Measurements from ENCODE around the gene FAM237B. TPM values are rescaled to one million over a fixed set of nuclear protein-coding genes. Genes with fewer than 3 reads are reported as not detected.
"Not testable (repeated sequence)": the region's sequence is repeated elsewhere in the genome, so short reads cannot be mapped to it uniquely, and the experiment has no call there.

Gene FAM237B
- total RNA-seq: not detected in 2 replicates

- peak; percentile 19 to 20 for DNase-seq (ENCODE audit: low read depth in 2 of 2)
These were observed at the start of gene FAM237B for GRCh38 chr7:90320801-90321494. Gene FAM237B (minus strand): TSS chr7:90321304. CDS start chr7:90319748, 1,556 bp downstream.

GRCh38 chr7:90351987-90352386 lies 30.9 kb upstream of the FAM237B start:
- DNase-seq (ENCODE audit: low read depth in 2 of 2): no peak

DNA sequence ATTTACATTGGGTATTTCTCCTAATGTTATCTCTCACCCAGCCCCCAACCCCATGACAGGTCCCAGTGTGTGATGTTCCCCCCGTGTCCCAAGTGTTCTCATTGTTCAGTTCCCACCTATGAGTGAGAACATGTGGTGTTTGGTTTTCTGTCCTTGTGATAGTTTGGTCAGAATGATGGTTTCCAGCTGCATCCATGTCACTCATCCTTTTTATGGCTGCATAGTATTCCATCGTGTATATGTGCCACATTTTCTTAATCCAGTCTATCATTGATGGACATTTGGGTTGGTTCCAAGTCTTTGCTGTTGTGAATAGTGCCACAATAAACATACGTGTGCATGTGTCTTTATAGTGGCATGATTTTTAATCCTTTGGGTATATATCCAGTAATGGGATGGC lies 28.9 kb upstream of the FAM237B start:
- DNase-seq (ENCODE audit: low read depth in 2 of 2): not testable (repeated sequence)

DNA sequence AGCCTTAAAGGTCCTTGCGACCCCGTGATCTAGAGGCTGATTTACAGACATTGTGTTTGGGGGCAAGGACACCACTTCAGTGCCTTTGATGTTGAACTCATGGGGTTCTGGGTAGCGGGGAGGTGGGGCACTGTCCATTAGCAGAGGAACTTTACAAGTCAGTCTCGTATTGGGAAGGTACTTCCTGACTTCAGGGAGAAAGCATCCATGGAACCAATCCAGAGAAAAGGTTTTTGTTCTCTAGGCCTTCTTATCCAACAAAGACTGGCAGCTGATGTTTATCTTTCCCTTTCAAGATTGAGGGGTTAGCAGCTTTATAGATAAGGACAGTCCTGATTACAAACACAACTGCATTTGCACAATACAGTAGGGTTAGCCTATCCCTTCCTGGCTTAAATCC lies 28.2 kb upstream of the FAM237B start:
- no peak for DNase-seq (ENCODE audit: low read depth in 2 of 2)

DNA sequence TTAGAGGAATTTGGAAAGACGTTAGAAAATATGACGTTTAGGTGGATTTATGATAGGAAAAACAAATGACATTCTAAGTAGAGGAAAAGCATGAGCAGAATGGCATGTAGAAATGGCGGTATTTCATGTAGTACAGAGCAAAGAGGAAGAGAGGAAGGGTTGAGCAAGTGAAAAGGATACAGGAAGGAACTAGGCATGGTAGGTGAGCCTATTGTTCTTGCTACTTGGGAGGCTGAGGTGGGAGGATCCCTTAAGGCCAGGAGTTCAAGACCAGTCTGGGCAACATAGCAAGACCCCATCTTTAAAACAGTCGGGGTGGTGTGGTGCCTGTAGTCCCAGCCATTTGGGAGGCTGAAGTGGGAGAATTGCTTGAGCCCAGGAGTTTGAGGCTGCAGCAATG lies 26.7 kb upstream of the FAM237B start:
- no peak for DNase-seq (ENCODE audit: low read depth in 2 of 2)

GRCh38 chr7:90346336-90347125 lies 25.4 kb upstream of the FAM237B start, which contains the start of gene GTPBP10:
Gene GTPBP10 (plus strand): TSS chr7:90346716. CDS start chr7:90346742, 26 bp downstream.
- peak; percentile 97 to 98 for DNase-seq (ENCODE audit: low read depth in 2 of 2)

DNA sequence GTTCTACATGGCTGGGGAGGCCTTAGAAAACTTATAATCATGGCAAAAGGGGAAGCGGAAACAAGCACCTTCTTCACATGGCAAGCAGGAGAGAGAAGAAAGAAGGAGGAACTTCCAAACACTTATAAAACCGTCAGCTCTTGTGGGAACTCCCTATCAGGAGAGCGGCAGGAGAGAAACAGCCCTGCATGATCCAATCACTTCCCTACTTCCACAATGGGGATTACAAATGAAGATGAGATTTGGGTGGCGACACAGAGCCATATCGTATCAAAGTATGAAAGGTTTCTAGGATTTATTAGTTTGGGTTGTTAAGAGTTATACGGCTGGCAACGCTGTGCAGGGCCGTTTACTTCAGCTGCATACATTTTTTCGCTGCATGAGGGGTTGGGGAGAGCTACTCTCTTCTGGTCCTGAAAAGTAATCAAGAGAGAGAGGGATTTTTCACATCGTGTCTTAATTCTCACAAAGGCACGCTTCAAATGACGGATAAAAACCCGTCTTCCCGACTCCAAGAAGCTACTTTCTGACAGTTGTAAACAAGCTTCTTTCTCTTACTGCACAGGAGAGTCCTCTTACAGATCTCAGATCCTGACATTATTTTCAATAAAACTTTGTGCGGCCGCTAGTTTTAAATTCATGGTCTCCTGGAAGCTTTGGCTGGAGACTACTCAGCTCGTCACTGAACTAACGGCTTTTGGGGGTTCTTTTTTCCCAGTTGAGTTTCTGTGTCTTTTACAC lies 24.7 kb upstream of the FAM237B start:
- DNase-seq (ENCODE audit: low read depth in 2 of 2): peak; percentile 35 to 42

DNA sequence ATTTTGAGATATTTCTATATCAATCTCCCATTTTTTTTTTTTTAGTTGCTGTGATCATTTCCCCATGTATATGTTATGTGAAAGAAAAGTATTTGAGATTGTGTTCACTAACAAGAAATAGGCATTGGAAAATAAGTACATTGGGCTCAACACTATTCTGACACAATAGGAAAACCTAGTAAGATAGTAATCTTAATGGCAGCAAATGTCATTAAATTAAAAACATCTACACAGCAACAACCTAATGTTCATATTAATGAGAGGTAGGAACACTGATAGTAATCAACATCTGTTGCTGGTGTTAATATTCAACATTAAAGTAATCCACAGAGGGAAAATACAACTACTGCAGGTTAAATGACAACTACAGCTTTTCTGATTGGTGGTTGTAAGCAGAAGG lies 23.9 kb upstream of the FAM237B start:
- DNase-seq (ENCODE audit: low read depth in 2 of 2): no peak

DNA sequence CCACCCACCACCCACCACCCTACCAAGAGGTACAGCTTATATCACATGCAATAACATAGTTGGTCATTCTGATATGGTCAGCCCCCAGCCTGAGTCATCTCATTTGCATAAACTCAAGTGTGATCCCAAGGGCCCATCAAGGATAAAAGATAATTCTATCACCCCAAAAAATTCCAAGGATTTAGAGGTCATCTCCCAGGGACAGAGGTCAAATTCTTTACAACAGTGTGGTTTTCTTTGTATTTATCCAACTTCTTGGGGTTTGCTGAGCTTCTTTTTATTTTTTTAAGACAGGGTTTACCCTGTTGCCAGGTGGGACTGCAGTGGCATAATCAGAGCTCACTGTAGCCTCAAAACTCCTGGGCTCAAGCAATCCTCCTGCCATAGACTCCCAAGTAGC lies 16.0 kb upstream of the FAM237B start:
- no peak for DNase-seq (ENCODE audit: low read depth in 2 of 2)

GRCh38 chr7:90334926-90335325 lies 13.8 kb upstream of the FAM237B start:
- not testable (repeated sequence) for DNase-seq (ENCODE audit: low read depth in 2 of 2)

DNA sequence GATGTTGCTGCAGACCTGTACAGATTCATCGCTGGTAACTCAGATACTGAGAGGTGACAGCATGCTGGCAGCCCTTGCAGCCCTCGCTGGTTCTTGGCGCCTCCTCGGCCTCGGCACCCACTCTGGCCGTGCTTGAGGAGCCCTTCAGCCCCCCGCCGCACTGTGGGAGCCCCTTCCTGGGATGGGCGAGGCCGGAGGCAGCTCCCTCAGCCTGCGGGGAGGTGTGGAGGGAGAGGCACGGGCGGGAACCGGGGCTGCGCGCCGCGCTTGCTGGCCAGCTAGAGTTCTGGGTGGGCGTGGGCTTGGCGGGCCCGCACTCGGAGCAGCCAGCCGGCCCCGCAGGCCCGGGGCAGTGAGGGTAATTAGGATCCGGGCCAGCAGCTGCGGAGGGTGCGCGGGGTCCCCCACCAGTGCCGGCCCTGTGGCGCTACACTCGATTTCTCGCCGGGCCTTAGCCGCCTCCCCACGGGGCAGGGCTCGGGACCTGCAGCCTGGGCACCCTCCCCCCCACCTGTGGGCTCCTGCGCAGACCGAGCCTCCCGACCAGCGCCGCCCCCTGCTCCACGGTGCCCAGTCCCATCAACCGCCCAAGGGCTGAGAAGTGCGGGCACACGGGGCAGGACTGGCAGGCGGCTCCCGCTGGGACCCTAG lies 13.2 kb upstream of the FAM237B start:
- no peak for DNase-seq (ENCODE audit: low read depth in 2 of 2)

- no peak for DNase-seq (ENCODE audit: low read depth in 2 of 2)
These were observed 5.4 kb upstream of the FAM237B start for GRCh38 chr7:90326500-90326899.

- no peak for DNase-seq (ENCODE audit: low read depth in 2 of 2)
These were observed 1.7 kb upstream of the FAM237B start for GRCh38 chr7:90322837-90323236.

GRCh38 chr7:90320418-90320800 lies 695 bp downstream of the FAM237B start:
- DNase-seq (ENCODE audit: low read depth in 2 of 2): no peak

DNA sequence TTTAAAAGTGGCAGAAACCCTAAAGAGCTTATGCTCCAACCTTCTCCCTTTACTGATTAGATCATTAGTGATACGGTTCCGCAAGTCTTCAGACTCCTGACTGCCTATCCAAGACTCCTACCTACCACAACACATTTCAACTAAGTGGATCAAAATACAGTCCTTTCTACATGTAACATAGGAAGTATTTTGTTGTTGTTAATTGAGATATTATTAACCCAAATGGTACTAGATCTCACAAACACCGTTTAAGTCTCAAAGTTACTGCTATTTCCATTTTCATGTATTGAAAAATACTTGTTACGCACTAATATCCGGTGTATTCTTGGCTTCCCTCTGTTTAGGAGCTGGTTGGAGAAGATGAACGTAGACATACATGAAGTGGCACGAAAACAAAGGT lies 1.1 kb downstream of the FAM237B start:
- no peak for DNase-seq (ENCODE audit: low read depth in 2 of 2)

DNA sequence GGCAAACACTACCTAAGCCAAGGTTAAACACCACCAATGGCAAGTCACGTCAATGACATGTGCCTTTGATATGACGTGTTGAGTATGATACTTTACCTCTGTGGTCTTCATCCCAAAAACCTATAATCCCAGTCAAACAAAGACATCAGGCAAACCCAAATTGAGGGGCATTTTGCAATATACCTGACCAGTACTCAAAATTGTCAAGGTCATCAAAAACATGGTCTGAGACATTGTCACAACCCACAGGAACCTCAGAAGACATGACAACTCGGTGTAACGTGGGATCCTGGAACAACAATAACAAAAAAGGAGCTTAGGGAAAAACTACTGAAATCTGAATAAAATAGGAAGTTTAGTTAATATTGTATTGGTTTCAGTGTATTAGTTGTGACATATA lies 7.2 kb downstream of the FAM237B start:
- no peak for DNase-seq (ENCODE audit: low read depth in 2 of 2)

GRCh38 chr7:90312745-90313144 lies 8.4 kb downstream of the FAM237B start:
- DNase-seq (ENCODE audit: low read depth in 2 of 2): peak; percentile 39 to 62

DNA sequence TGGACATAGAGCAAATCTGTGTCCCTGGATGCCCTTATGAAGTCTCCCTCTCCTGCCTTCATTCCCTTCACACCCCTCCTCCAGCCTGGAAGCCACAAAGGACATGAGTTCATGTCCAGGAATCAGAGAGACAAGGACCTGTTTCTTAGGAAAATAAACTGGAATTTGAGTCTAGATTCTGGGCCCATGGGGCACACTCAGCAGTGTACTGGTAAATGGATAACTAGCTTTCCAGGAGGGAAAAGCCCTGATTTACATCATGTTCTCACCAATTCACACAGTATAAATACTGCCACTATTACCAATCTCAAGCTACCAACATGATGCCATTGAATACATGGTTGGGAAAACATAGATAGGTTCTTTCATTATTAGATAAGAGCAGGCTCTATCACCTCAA lies 9.9 kb downstream of the FAM237B start:
- DNase-seq (ENCODE audit: low read depth in 2 of 2): no peak

DNA sequence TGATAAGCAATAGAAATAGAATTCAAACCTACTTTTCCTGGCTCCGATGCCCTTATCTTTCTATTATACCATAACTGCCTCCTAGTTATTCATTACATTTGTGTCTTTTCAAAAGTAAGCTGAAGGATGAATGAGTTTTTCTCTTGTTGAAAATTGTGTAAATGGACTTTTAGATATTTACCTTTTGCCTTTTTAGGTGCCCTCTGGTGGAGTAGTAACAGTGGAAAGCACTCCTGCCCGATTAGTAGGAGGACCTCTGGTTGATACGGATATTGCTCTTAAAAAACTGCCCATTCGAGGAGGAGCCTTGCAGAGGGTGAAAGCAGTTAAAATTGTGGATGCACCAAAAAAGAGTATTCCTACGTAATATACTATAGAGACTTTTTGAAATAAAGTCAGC lies 11.2 kb downstream of the FAM237B start:
- no peak for DNase-seq (ENCODE audit: low read depth in 2 of 2)

DNA sequence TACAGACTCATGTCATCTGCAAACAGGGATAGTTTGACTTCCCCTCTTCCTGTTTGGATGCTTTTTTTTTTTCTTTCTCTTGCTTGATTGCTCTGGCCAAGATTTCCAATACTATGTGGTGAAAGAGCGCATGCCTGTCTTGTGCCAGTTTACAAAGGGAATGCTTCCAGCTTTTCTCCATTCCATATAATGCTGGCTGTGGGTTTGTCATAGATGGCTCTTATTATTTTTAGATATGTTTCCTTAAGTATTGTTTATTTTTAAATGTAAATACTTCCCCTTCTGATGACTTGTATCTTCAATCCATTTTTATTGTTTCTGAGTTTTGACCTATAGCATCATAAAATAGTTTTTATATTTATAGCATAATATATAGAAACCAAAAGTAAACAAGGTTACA lies 17.9 kb downstream of the FAM237B start:
- no peak for DNase-seq (ENCODE audit: low read depth in 2 of 2)

DNA sequence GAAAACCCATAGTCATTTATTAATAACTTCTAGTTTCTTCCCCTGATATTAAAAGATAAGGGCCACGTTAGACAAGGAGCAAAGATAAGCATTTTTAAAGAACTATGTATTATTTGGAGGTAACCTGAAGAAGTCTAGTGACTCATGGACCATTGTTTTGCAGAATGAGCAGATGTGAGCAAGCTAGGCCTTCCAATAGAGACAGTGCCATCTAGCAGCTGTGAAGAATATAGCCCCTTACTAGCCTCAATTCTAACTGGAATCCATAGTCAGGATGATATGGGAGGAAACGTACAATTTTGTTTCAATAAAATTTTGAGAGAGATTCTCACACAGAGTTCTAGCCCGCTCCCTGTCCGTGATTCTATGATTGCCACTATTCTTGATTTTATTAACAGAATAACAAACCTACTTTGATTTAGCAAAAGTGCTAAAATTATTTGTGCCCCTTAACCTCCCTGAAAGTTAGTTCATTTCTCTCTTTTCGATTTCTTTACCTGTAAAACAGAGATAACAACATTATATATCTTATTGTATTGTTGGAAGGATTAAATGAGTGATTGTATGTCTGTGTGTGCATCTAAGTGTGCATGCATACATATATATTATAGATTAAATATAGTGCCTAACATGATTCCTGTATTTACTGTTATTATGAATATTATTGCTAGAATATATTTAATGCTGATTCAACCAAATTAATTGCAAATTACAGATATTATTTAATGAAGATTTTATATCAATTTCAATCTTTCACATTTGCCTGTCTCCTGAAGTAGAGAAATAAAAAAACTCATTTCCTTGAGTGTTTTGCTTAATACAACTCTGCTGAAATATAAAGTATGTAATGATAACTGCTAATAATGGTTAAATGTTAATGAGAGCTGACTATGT lies 22.7 kb downstream of the FAM237B start:
- DNase-seq (ENCODE audit: low read depth in 2 of 2): peak; percentile 74 to 80

All from lung microvascular endothelial cell (primary cell).